Osteoblast (primary cell): ENCODE results near the gene RAB31. TPM values are rescaled to one million over a fixed set of nuclear protein-coding genes. Genes with fewer than 3 reads are reported as not detected.
"Not testable (repeated sequence)": the region's sequence is repeated elsewhere in the genome, so short reads cannot be mapped to it uniquely, and the experiment has no call there.

Source experiments
- DNase-seq: peaks from one replicate; pipeline ENCODE4 v3.0.0; 2011; ENCODE audit warnings: low spot score, mixed read lengths; ENCODE audit not compliant: insufficient read length; ENCODE audit errors: missing footprints
- H2AFZ ChIP-seq: 2 replicates; pipeline ENCODE4 v1.6.0; 2011; ENCODE audit warnings: mild to moderate bottlenecking, low read length
- H3K27ac ChIP-seq: 2 replicates; pipeline ENCODE4 v1.5.1; 2011; ENCODE audit warnings: mild to moderate bottlenecking, low read depth, low read length, moderate library complexity
- H3K27me3 ChIP-seq: 2 replicates; pipeline ENCODE4 v1.6.0; 2012; ENCODE audit warnings: mild to moderate bottlenecking, control low read depth, inconsistent platforms, low read length, moderate library complexity; ENCODE audit not compliant: insufficient read depth
- H3K36me3 ChIP-seq: 2 replicates; pipeline ENCODE4 v1.5.1; 2011; ENCODE audit warnings: mild to moderate bottlenecking, low read length, control low read depth, moderate library complexity; ENCODE audit not compliant: insufficient read depth
- H3K4me1 ChIP-seq: 2 replicates; pipeline ENCODE4 v1.5.1; 2011; ENCODE audit warnings: mild to moderate bottlenecking, low read length, control low read depth, moderate library complexity; ENCODE audit not compliant: insufficient read depth
- H3K4me2 ChIP-seq: 2 replicates; pipeline ENCODE4 v1.6.0; 2011; ENCODE audit warnings: mild to moderate bottlenecking, low read length; ENCODE audit not compliant: insufficient read depth
- H3K4me3 ChIP-seq: fragments of 200-600 bp; sonication (generic); 3 replicates; pipeline ENCODE4 v1.5.1; 2012; ENCODE audit warnings: mild to moderate bottlenecking, low read length, inconsistent platforms; ENCODE audit not compliant: insufficient read depth
- H3K79me2 ChIP-seq: 2 replicates; pipeline ENCODE4 v1.6.0; 2012; ENCODE audit warnings: mild to moderate bottlenecking, low read length, control low read depth, inconsistent platforms; ENCODE audit not compliant: insufficient read depth
- H3K9me3 ChIP-seq: 2 replicates; pipeline ENCODE4 v1.5.1; 2011; ENCODE audit warnings: low read depth, low read length, control low read depth
- H4K20me1 ChIP-seq: 2 replicates; pipeline ENCODE4 v1.6.0; 2012; ENCODE audit warnings: mild to moderate bottlenecking, low read length, control low read depth; ENCODE audit not compliant: insufficient read depth
- CTCF ChIP-seq: IDR thresholded peaks from 2 replicates; pipeline ENCODE4 v1.5.1; 2011; ENCODE audit warnings: mild to moderate bottlenecking, low read depth, low read length, moderate library complexity; ENCODE audit errors: extremely low read depth
- total RNA-seq: library from RNA; depleted of rRNA; stranded (reverse); fragments of >200 nt; gene quantifications from 2 replicates; pipeline ENCODE4 v1.2.3, GENCODE V29; 2012

Gene RAB31
- total RNA-seq, 1 donor = 120 TPM

GRCh38 chr18:9855681-9856080 is 147.6 kb downstream of the RAB31 start:
- H3K36me3 ChIP-seq = no peaks in the 10 kb centered on the region
- H3K4me2 ChIP-seq = no peak overlapping the region
- H4K20me1 ChIP-seq = no peaks in the 10 kb centered on the region
- no peak overlapping the region for H2AFZ ChIP-seq
- H3K79me2 ChIP-seq = peaks cover 3% of the 10 kb centered on the region
- no peak overlapping the region for H3K27ac ChIP-seq
- no peak for TF ChIP-seq CTCF
- H3K4me1 ChIP-seq = no peaks in the 10 kb centered on the region
- H3K9me3 ChIP-seq = no peaks in the 10 kb centered on the region
- no peak for DNase-seq
- H3K27me3 ChIP-seq = no peaks in the 10 kb centered on the region
- H3K4me3 ChIP-seq = no peak overlapping the region

- peaks cover 3% of the 10 kb centered on the region for H3K36me3 ChIP-seq
- no peaks in the 10 kb centered on the region for H3K27me3 ChIP-seq
- H3K4me3 ChIP-seq = no peak overlapping the region
- H3K4me1 ChIP-seq = no peaks in the 10 kb centered on the region
- no peak overlapping the region for H3K4me2 ChIP-seq
- no peak for TF ChIP-seq CTCF
- H3K27ac ChIP-seq = no peak overlapping the region
- DNase-seq = no peak
- H3K79me2 ChIP-seq = peaks cover 3% of the 10 kb centered on the region
- no peaks in the 10 kb centered on the region for H4K20me1 ChIP-seq
- no peaks in the 10 kb centered on the region for H3K9me3 ChIP-seq
- no peak overlapping the region for H2AFZ ChIP-seq
These were observed 148.0 kb downstream of the RAB31 start for GRCh38 chr18:9856092-9856491.

GRCh38 chr18:9857479-9857998 is 149.4 kb downstream of the RAB31 start:
- H3K9me3 ChIP-seq, H3K4me2 ChIP-seq, H3K27ac ChIP-seq, H3K79me2 ChIP-seq, H3K27me3 ChIP-seq, DNase-seq, H3K4me1 ChIP-seq, H3K4me3 ChIP-seq, H2AFZ ChIP-seq, H4K20me1 ChIP-seq: not testable (repeated sequence)
- peaks cover 11% of the 10 kb centered on the region for H3K36me3 ChIP-seq

- peaks cover 3% of the 10 kb centered on the region for H3K79me2 ChIP-seq
- TF ChIP-seq CTCF = no peak
- H2AFZ ChIP-seq = no peak overlapping the region
- H3K36me3 ChIP-seq = peaks cover 11% of the 10 kb centered on the region
- no peak for DNase-seq
- no peaks in the 10 kb centered on the region for H4K20me1 ChIP-seq
- no peak overlapping the region for H3K4me2 ChIP-seq
- H3K4me3 ChIP-seq = no peak overlapping the region
- H3K27me3 ChIP-seq = no peaks in the 10 kb centered on the region
- no peak overlapping the region for H3K27ac ChIP-seq
- H3K9me3 ChIP-seq = no peaks in the 10 kb centered on the region
- no peaks in the 10 kb centered on the region for H3K4me1 ChIP-seq
These were observed 150.5 kb downstream of the RAB31 start for GRCh38 chr18:9858642-9859041.
